MM.1S (cell line): ENCODE data around the gene ALDH5A1.
A peak's percentile ranks its signal among the peaks of the same experiment; 100 is the strongest.

ENCODE experiments used
- EZH2 ChIP-seq: fragments of 300-600 bp; sonication (generic); optimal IDR thresholded peaks from 2 replicates; pipeline ENCODE3; 2017; ENCODE audit warnings: low read depth, mild to moderate bottlenecking, antibody characterized with exemption, low read length, mixed read lengths
- TF ChIP-seq, protein P1 (sequence below): fragments of 300-600 bp; sonication (generic); IDR thresholded peaks from 2 replicates; pipeline ENCODE4 v1.5.1; 2016; ENCODE audit warnings: antibody characterized with exemption, low read length, mixed read lengths

GRCh38 chr6:24492475-24492874 is 2.3 kb upstream of the ALDH5A1 start:
- TF ChIP-seq, protein P1, sequence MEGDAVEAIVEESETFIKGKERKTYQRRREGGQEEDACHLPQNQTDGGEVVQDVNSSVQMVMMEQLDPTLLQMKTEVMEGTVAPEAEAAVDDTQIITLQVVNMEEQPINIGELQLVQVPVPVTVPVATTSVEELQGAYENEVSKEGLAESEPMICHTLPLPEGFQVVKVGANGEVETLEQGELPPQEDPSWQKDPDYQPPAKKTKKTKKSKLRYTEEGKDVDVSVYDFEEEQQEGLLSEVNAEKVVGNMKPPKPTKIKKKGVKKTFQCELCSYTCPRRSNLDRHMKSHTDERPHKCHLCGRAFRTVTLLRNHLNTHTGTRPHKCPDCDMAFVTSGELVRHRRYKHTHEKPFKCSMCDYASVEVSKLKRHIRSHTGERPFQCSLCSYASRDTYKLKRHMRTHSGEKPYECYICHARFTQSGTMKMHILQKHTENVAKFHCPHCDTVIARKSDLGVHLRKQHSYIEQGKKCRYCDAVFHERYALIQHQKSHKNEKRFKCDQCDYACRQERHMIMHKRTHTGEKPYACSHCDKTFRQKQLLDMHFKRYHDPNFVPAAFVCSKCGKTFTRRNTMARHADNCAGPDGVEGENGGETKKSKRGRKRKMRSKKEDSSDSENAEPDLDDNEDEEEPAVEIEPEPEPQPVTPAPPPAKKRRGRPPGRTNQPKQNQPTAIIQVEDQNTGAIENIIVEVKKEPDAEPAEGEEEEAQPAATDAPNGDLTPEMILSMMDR, result peak; percentile 36
- no peak for TF ChIP-seq EZH2
